ENCODE data around the gene SOD3.

DNA sequence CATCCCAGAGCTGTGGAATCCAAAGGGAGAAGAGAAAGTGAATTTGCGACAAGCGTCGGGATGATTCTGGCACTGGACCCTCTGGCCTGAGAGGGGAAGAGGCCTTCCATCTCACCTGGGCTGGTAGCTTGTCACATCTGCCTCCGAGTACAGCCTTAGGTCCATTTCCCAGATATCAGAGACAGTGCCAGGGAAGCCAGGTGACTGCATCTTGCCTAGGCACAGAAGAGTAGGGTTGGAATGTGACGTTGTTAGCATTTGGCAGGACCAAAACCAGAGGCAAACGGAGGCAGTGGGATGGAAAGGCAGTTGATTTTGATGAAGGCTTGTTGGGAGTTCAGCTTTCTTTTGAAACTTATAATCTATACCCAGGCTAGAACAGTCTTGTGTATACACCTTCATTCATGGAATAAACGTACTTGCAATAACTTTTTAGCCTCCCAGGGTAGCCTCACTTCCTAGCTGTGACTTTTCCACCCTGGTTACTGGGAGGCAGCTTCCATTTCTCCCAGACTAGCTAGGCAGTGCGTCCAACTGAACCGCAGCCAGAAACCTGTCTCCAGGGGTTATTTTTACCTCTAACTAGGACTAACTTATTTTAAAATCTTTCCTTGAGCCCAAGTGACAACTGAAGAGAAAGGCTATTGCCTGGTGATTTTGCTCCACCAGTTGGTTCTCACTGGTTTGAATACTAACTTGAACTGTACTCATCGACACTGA is 5.9 kb downstream of the SOD3 start:
- no peak for TF ChIP-seq GATA2 (IDR thresholded peaks at IDR 0.05; ENCODE audit: low read depth, low read length)
- no peak for TF ChIP-seq GATA3 (IDR thresholded peaks at IDR 0.05; ENCODE audit: low read depth, low read length)
